ENCODE measurements around the gene TMEFF2. TPM values are rescaled to one million over a fixed set of nuclear protein-coding genes. Genes with fewer than 3 reads are reported as not detected.

The TMEFF2 gene
- total and polyA plus RNA-seq, 10 of the 15 experiments (the other 5 are each of a cell fraction or from before 2014, with no cell fraction given) = not detected

DNA sequence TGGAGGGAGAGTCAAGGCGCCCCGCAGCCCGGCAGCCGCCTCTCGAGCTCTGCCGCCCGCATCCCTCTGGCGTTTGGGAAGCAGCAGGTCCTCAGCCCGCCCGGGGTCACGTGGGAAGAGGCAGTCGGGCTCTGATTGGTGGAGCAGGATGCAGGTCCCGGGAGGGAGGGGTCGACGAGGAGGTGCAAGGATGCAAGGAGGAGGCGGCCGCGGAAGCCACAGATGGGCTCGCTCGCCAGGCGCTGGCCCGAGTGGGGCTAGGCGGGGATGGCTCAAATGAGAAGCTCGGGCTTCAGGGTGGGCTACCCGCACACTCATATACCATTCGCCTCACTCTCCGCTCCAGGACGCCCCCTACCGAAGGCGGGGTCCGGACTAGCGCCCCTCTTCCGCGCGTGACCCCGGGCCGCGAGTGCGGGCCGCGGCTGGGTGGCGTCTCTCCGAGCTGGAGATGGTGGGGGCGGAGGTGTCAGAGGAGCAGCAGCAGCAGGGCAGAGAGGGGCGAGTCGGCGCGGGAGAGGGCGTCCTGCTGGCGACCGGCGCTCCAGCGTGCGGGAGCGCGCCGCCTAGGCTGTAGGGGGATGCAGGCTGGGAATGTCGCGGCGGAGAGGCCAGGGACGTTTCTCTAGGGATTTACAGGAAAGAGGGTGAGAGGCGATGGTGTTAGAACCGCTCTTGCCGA is at the start of gene TMEFF2 (continued):
- TF ChIP-seq USF1 (IDR thresholded peaks at IDR 0.05; ENCODE audit: borderline replicate concordance, extremely low read length, insufficient read depth, low read depth, low read length) = peak; percentile 64

GRCh38 chr2:192243488-192243887 is 48.8 kb upstream of the TMEFF2 start:
- 45% methylated on average over 2 of the region's 2 CpGs for WGBS (ENCODE audit: insufficient coverage, insufficient replicate concordance, low lambda C conversion rate, missing lambda C conversion rate)
- CTCF ChIA-PET = no interaction called here

More at GRCh38 chr2:192243488-192243887, 48.8 kb upstream of the TMEFF2 start:
- H3K27ac ChIP-seq (ENCODE audit: control insufficient read depth, insufficient read depth) = no peak overlapping the region
- H3K4me1 ChIP-seq (ENCODE audit: control insufficient read depth, insufficient read depth, low read length) = no peaks in the 10 kb centered on the region
- SMC1A ChIA-PET (ENCODE audit: uncharacterized antibody, unreplicated experiment) = no interaction called here
- intact Hi-C loops (cut with micrococcal nuclease; ENCODE audit: unreplicated experiment) (no loop called here), in situ Hi-C loops (cut with MboI) (no loop called here)
- POLR2A ChIA-PET = no interaction called here
- H3K36me3 ChIP-seq (ENCODE audit: control insufficient read depth in 2 of 2, insufficient read depth in 2 of 2, low read length in 1 of 2) = no peaks in the 10 kb centered on the region
- BruUV-seq (replicated peaks) = no TSS peak
- RAD21 ChIA-PET (ENCODE audit: unreplicated experiment) = no interaction called here
- H3K79me2 ChIP-seq (ENCODE audit: control insufficient read depth, insufficient read depth, low read length) = no peaks in the 10 kb centered on the region
- DNase-seq (ENCODE audit: low read depth, low spot score) (no peak), FAIRE-seq (no peak), ATAC-seq (no peak)
- no peak overlapping the region for H3K4me3 ChIP-seq
- H3K27me3 ChIP-seq (replicated peaks in 1 of 2; ENCODE audit: control insufficient read depth in 2 of 2, insufficient read depth in 2 of 2, low read length in 1 of 2) = no peaks in the 10 kb centered on the region
- no peak overlapping the region for H2AFZ ChIP-seq (ENCODE audit: control insufficient read depth, low read depth, low read length)
- TF ChIP-seq SMARCA5 (IDR thresholded peaks at IDR 0.05) (no peak), SUZ12 (IDR thresholded peaks at IDR 0.05; ENCODE audit: unreplicated experiment) (no peak), ATF7 (IDR thresholded peaks at IDR 0.05; ENCODE audit: low read depth) (no peak), BACH1 (IDR thresholded peaks at IDR 0.05; ENCODE audit: borderline replicate concordance) (no peak), RFX5 (IDR thresholded peaks at IDR 0.05; ENCODE audit: low read depth, low read length) (no peak), USF1 (IDR thresholded peaks at IDR 0.05; ENCODE audit: borderline replicate concordance, extremely low read length, insufficient read depth, low read depth, low read length) (no peak), KAT2A (conservative IDR thresholded peaks at IDR 0.05; ENCODE audit: control insufficient read depth, low read depth, low read length) (no peak), ZZZ3 (IDR thresholded peaks at IDR 0.05; ENCODE audit: control insufficient read depth, insufficient read length, low read depth) (no peak), EED (IDR thresholded peaks at IDR 0.05; ENCODE audit: low read depth) (no peak), DPF2 (IDR thresholded peaks at IDR 0.05) (no peak), RCOR1 (conservative IDR thresholded peaks at IDR 0.05; ENCODE audit: low read depth, low read length) (no peak), MEF2A (IDR thresholded peaks at IDR 0.05; ENCODE audit: insufficient read depth, low read depth, low read length) (no peak), CREB1 (IDR thresholded peaks at IDR 0.05; ENCODE audit: low read depth) (no peak), MTA2 (IDR thresholded peaks at IDR 0.05; ENCODE audit: low read depth) (no peak), ZBTB33 (IDR thresholded peaks at IDR 0.05) (no peak), PKNOX1 (IDR thresholded peaks at IDR 0.05) (no peak)
- TF ChIP-seq, protein P1, sequence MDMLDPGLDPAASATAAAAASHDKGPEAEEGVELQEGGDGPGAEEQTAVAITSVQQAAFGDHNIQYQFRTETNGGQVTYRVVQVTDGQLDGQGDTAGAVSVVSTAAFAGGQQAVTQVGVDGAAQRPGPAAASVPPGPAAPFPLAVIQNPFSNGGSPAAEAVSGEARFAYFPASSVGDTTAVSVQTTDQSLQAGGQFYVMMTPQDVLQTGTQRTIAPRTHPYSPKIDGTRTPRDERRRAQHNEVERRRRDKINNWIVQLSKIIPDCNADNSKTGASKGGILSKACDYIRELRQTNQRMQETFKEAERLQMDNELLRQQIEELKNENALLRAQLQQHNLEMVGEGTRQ (IDR thresholded peaks at IDR 0.05; ENCODE audit: borderline replicate concordance, low read depth, low read length) = no peak
- no peaks in the 10 kb centered on the region for H3K9me3 ChIP-seq (replicated peaks; ENCODE audit: control insufficient read depth, insufficient read depth, low read length)
- H3K9ac ChIP-seq (ENCODE audit: control insufficient read depth, insufficient read depth, low read length) = no peak overlapping the region
- H3K4me2 ChIP-seq (ENCODE audit: control insufficient read depth, insufficient read depth) = no peak overlapping the region
- no peaks in the 10 kb centered on the region for H4K20me1 ChIP-seq (ENCODE audit: control insufficient read depth, insufficient read depth)
